Tibial nerve (tissue), 4 donors: ENCODE data around the gene CACNA1E. TPM values are rescaled to one million over a fixed set of nuclear protein-coding genes. Genes with fewer than 3 reads are reported as not detected.

Experiments
- DNase-seq, 2 donors: peaks; one replicate each; pipeline ENCODE4 v3.0.0-alpha.2; 2019; ENCODE audit warnings: low spot score in 2 of 2
- H3K27ac ChIP-seq, 4 donors: fragments of 200-600 bp; sonication (generic) in 3 of 4; one replicate each; pipeline ENCODE4 v1.5.1; 2017 to 2019; ENCODE audit warnings: mild to moderate bottlenecking in 1 of 4
- H3K27me3 ChIP-seq, 2 donors: fragments of 200-600 bp; sonication (generic) in 1 of 2; one replicate each; pipeline versions ENCODE4 v1.5.1 to v1.6.0; 2017 to 2019
- H3K36me3 ChIP-seq, 3 donors: fragments of 200-600 bp; sonication (generic); one replicate each; pipeline ENCODE4 v1.5.1; 2018 to 2019
- H3K4me1 ChIP-seq, 4 donors: fragments of 200-600 bp; sonication (generic) in 3 of 4; one replicate each; pipeline ENCODE4 v1.5.1; 2017 to 2019
- H3K4me3 ChIP-seq, 4 donors: fragments of 200-600 bp; sonication (generic) in 3 of 4; one replicate each; pipeline ENCODE4 v1.5.1; 2017 to 2019; ENCODE audit warnings: mild to moderate bottlenecking in 1 of 4, moderate library complexity in 1 of 4
- H3K9me3 ChIP-seq, 4 donors: fragments of 200-600 bp; sonication (generic) in 3 of 4; one replicate each; pipeline ENCODE4 v1.5.1; 2017 to 2019
- CTCF ChIP-seq, 5 experiments: fragments of 200-600 bp in 3 of 5; fragments of 450-650 bp in 2 of 5; sonication (generic) in 3 of 5; IDR thresholded peaks; one replicate each; pipeline ENCODE4 v1.5.1; 2016 to 2019; ENCODE audit warnings: antibody characterized with exemption in 5 of 5, mild to moderate bottlenecking in 3 of 5, moderate library complexity in 2 of 5
- EP300 ChIP-seq, 2 donors: sonication (generic); formaldehyde crosslinking; IDR thresholded peaks; one replicate each; pipeline ENCODE4 v1.6.1; 2017; ENCODE audit warnings: antibody characterized with exemption in 2 of 2, mild to moderate bottlenecking in 1 of 2
- POLR2A ChIP-seq, 2 donors: fragments of 450-650 bp; IDR thresholded peaks; one replicate each; pipeline ENCODE4 v1.6.1; 2017; ENCODE audit warnings: antibody characterized with exemption in 2 of 2, mild to moderate bottlenecking in 2 of 2, moderate library complexity in 2 of 2
- WGBS, 2 donors: methylation state at CpG; one replicate each; pipeline ENCODE4 v1.1.5; 2018; 5-methylcytosine and 5-hydroxymethylcytosine counted together
- total RNA-seq, 4 donors: library from RNA; depleted of rRNA; stranded (reverse); fragments of >200 nt; gene quantifications; one replicate each; pipeline ENCODE4 v1.1.0, GENCODE V29; 2016

Gene CACNA1E
- total RNA-seq, 4 donors from 2014 or later: not detected

- H3K27ac ChIP-seq: no peak overlapping the region
- 48 to 51% methylated on average over 6 of the region's 6 CpGs for WGBS, 2 donors
- no peak for DNase-seq
These were observed 185.9 kb downstream of the CACNA1E start for GRCh38 chr1:181669246-181669645.

GRCh38 chr1:181674617-181675016 lies 191.3 kb downstream of the CACNA1E start:
- H3K9me3 ChIP-seq: peaks cover 0 to 3% (median 0%) of the 10 kb centered on the region in 4 donors
- no peak for DNase-seq
- no peaks in the 10 kb centered on the region for H3K27me3 ChIP-seq
- H3K36me3 ChIP-seq: no peaks in the 10 kb centered on the region
- WGBS, 2 donors: 68 to 81% methylated on average over 3 of the region's 3 CpGs
- no peaks in the 10 kb centered on the region for H3K4me1 ChIP-seq
- TF ChIP-seq CTCF (IDR thresholded peaks at IDR 0.05) (no peak), POLR2A (IDR thresholded peaks at IDR 0.05) (no peak), EP300 (IDR thresholded peaks at IDR 0.05) (no peak)
- H3K27ac ChIP-seq: no peak overlapping the region
- H3K4me3 ChIP-seq: no peak overlapping the region

More at GRCh38 chr1:181669246-181669645, 185.9 kb downstream of the CACNA1E start:
- TF ChIP-seq CTCF (IDR thresholded peaks at IDR 0.05) (no peak), POLR2A (IDR thresholded peaks at IDR 0.05) (no peak), EP300 (IDR thresholded peaks at IDR 0.05) (no peak)
- Histone ChIP-seq H3K4me3 (no peak overlapping the region), H3K4me1 (no peaks in the 10 kb centered on the region), H3K36me3 (no peaks in the 10 kb centered on the region), H3K27me3 (no peaks in the 10 kb centered on the region), H3K9me3 (peaks cover 0 to 3% (median 0%) of the 10 kb centered on the region in 4 donors)

- no peak for DNase-seq
- 49 to 50% methylated on average over 10 of the region's 10 CpGs for WGBS, 2 donors
- Histone ChIP-seq H3K27me3 (no peaks in the 10 kb centered on the region), H3K9me3 (peaks cover 0 to 3% (median 0%) of the 10 kb centered on the region in 4 donors), H3K36me3 (no peaks in the 10 kb centered on the region), H3K4me3 (no peak overlapping the region), H3K27ac (no peak overlapping the region), H3K4me1 (no peaks in the 10 kb centered on the region)
- TF ChIP-seq POLR2A (IDR thresholded peaks at IDR 0.05) (no peak), EP300 (IDR thresholded peaks at IDR 0.05) (no peak), CTCF (IDR thresholded peaks at IDR 0.05) (no peak)
These were observed 192.0 kb downstream of the CACNA1E start for GRCh38 chr1:181675091-181675917.

- WGBS, 2 donors: 37 to 40% methylated on average over 5 of the region's 5 CpGs
- no peaks in the 10 kb centered on the region for H3K4me1 ChIP-seq
- TF ChIP-seq EP300 (IDR thresholded peaks at IDR 0.05): no peak
- no peak for TF ChIP-seq POLR2A (IDR thresholded peaks at IDR 0.05)
- no peak for TF ChIP-seq CTCF (IDR thresholded peaks at IDR 0.05)
- H3K36me3 ChIP-seq: no peaks in the 10 kb centered on the region
- H3K27me3 ChIP-seq: no peaks in the 10 kb centered on the region
- peaks cover 0 to 3% (median 0%) of the 10 kb centered on the region in 4 donors for H3K9me3 ChIP-seq
- no peak overlapping the region for H3K27ac ChIP-seq
- DNase-seq: no peak
- no peak overlapping the region for H3K4me3 ChIP-seq
These were observed 192.5 kb downstream of the CACNA1E start for GRCh38 chr1:181675918-181676190.

- Histone ChIP-seq H3K27ac (no peak overlapping the region), H3K9me3 (peaks cover 0 to 3% (median 0%) of the 10 kb centered on the region in 4 donors), H3K4me3 (no peak overlapping the region), H3K27me3 (no peaks in the 10 kb centered on the region), H3K36me3 (no peaks in the 10 kb centered on the region), H3K4me1 (no peaks in the 10 kb centered on the region)
- TF ChIP-seq CTCF (IDR thresholded peaks at IDR 0.05): peak in 1 of 5 experiments; percentile 21
- TF ChIP-seq EP300 (IDR thresholded peaks at IDR 0.05): no peak
- peak in 1 of 2 donors; percentile 17 for DNase-seq
- 41 to 44% methylated on average over 6 of the region's 6 CpGs for WGBS, 2 donors
These were observed 193.0 kb downstream of the CACNA1E start for GRCh38 chr1:181676269-181676668.
